ENCODE results near the gene DNAJC17. TPM values are rescaled to one million over a fixed set of nuclear protein-coding genes. Genes with fewer than 3 reads are reported as not detected.

Gene DNAJC17
- total and polyA plus RNA-seq, 2 donors from 2014 or later, result 41.6 to 56.7 TPM

DNA sequence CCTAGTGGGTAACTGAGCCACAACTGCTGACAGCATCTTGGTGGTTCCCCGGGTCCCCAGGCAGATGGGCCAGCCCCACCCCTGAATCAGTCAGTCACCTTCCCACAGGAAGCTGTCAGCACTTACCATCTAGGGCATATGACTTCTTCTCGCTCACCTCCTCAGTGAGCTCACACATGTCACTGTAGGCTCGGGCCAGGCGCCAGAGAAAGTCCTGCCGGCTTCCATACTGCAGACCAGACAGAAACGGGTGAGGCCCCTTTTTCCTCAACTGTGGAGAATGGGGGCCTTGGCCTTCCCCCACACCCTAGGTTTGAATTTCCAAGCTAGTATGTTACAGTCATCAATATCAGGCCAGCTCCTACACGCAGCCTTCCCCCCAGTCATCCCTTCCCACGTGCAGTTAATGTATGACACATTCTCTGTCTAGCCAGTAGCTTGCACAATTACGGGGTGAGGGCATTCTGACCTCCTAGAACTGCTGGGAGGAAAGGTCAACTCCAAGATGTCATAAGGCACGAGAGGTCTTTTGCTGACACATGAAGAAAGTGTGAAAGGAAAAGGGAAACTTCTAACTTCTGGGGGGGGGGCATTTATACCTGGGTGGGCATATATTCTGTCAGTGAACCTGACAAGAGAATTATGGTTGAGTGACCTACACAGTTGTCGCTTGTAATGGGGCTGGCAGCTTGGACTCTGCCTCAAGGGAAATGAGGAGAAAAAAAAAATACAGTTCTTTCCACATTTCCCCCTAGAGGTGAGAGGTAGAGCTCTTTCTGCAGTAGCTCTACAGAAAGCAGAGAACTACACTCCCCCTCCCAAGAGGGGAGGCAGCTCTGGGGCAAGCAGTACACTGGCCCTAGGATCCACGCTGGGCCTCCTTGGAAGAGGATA, 63.1 kb downstream of the DNAJC17 start:
- Histone ChIP-seq H3K27ac (ENCODE audit: low read depth in 2 of 2, low read length in 2 of 2) (no peak overlapping the region), H3K9ac (ENCODE audit: low read length in 3 of 3) (no peak overlapping the region), H3K27me3 (ENCODE audit: control insufficient read depth, insufficient read depth, low read length) (no peaks in the 10 kb centered on the region), H3K36me3 (ENCODE audit: control insufficient read depth in 2 of 3, insufficient read depth in 3 of 3, low read length in 3 of 3) (peaks cover 0 to 37% (median 20%) of the 10 kb centered on the region in 3 donors), H3K4me1 (ENCODE audit: control insufficient read depth in 2 of 3, insufficient read depth in 2 of 3, low read depth in 1 of 3, low read length in 3 of 3) (no peaks in the 10 kb centered on the region), H3K9me3 (ENCODE audit: control insufficient read depth in 2 of 3, insufficient read depth in 1 of 3, low read length in 3 of 3) (no peaks in the 10 kb centered on the region), H3K4me3 (ENCODE audit: low read length in 3 of 3) (no peak overlapping the region)
- intact Hi-C loops (cut with DNase I), result no loop called here
- FAIRE-seq, result no peak
- TF ChIP-seq, protein P1, sequence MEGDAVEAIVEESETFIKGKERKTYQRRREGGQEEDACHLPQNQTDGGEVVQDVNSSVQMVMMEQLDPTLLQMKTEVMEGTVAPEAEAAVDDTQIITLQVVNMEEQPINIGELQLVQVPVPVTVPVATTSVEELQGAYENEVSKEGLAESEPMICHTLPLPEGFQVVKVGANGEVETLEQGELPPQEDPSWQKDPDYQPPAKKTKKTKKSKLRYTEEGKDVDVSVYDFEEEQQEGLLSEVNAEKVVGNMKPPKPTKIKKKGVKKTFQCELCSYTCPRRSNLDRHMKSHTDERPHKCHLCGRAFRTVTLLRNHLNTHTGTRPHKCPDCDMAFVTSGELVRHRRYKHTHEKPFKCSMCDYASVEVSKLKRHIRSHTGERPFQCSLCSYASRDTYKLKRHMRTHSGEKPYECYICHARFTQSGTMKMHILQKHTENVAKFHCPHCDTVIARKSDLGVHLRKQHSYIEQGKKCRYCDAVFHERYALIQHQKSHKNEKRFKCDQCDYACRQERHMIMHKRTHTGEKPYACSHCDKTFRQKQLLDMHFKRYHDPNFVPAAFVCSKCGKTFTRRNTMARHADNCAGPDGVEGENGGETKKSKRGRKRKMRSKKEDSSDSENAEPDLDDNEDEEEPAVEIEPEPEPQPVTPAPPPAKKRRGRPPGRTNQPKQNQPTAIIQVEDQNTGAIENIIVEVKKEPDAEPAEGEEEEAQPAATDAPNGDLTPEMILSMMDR (IDR thresholded peaks at IDR 0.05; ENCODE audit: borderline replicate concordance, extremely low read depth, insufficient read depth), result no peak
- no peak for DNase-seq

- DNase-seq (no peak), FAIRE-seq (no peak)
- H3K9ac ChIP-seq (ENCODE audit: low read length in 3 of 3), result no peak overlapping the region
- intact Hi-C loops (cut with DNase I), result no loop called here
- peaks cover 0 to 37% (median 21%) of the 10 kb centered on the region in 3 donors for H3K36me3 ChIP-seq (ENCODE audit: control insufficient read depth in 2 of 3, insufficient read depth in 3 of 3, low read length in 3 of 3)
- H3K27ac ChIP-seq (ENCODE audit: low read depth in 2 of 2, low read length in 2 of 2), result no peak overlapping the region
- TF ChIP-seq, protein P1 (IDR thresholded peaks at IDR 0.05; ENCODE audit: borderline replicate concordance, extremely low read depth, insufficient read depth), result no peak
- no peak overlapping the region for H3K4me3 ChIP-seq (ENCODE audit: low read length in 3 of 3)
- H3K4me1 ChIP-seq (ENCODE audit: control insufficient read depth in 2 of 3, insufficient read depth in 2 of 3, low read depth in 1 of 3, low read length in 3 of 3), result no peaks in the 10 kb centered on the region
- H3K27me3 ChIP-seq (ENCODE audit: control insufficient read depth, insufficient read depth, low read length), result no peaks in the 10 kb centered on the region
- H3K9me3 ChIP-seq (ENCODE audit: control insufficient read depth in 2 of 3, insufficient read depth in 1 of 3, low read length in 3 of 3), result no peaks in the 10 kb centered on the region
Observed at GRCh38 chr15:40743485-40743901, 63.8 kb downstream of the DNAJC17 start.

DNA sequence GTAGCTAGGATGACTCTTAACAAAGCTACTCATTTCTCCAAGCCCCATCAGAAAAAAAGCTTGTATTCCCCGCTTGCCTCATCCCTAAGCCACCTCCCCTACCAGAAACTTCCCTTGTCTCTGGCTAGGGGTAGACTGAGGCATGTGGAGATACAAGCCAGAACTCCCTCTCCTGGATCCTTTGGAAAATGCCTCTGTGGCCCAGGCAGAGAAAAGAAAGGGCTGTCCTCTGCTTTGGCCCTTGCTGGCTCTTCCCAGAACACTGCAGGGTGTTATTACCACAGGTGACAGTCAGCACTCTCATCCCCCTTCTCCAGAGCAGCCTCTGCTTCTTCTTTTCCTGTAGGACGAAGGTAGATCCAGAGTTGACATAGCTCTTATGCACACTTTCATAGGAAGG, 67.4 kb downstream of the DNAJC17 start:
- H3K9ac ChIP-seq (ENCODE audit: low read length in 3 of 3), result no peak overlapping the region
- H3K27ac ChIP-seq (ENCODE audit: low read depth in 2 of 2, low read length in 2 of 2), result no peak overlapping the region
- no peak for FAIRE-seq
- TF ChIP-seq, protein P1 (IDR thresholded peaks at IDR 0.05; ENCODE audit: borderline replicate concordance, extremely low read depth, insufficient read depth), result no peak
- H3K4me1 ChIP-seq (ENCODE audit: control insufficient read depth in 2 of 3, insufficient read depth in 2 of 3, low read depth in 1 of 3, low read length in 3 of 3), result no peaks in the 10 kb centered on the region
- no peak overlapping the region for H3K4me3 ChIP-seq (ENCODE audit: low read length in 3 of 3)
- no peaks in the 10 kb centered on the region for H3K9me3 ChIP-seq (ENCODE audit: control insufficient read depth in 2 of 3, insufficient read depth in 1 of 3, low read length in 3 of 3)
- intact Hi-C loops (cut with DNase I), result no loop called here
- DNase-seq, result no peak
- peaks cover 2 to 41% (median 28%) of the 10 kb centered on the region in 3 donors for H3K36me3 ChIP-seq (ENCODE audit: control insufficient read depth in 2 of 3, insufficient read depth in 3 of 3, low read length in 3 of 3)
- no peaks in the 10 kb centered on the region for H3K27me3 ChIP-seq (ENCODE audit: control insufficient read depth, insufficient read depth, low read length)
